ENCODE data around the gene FXYD5.

- no peak for TF ChIP-seq PATZ1 (CRISPR knock-in tag; IDR thresholded peaks at IDR 0.05; ENCODE audit: borderline replicate concordance)
- TF ChIP-seq ESRRG (CRISPR knock-in tag; IDR thresholded peaks at IDR 0.05), result no peak
- TF ChIP-seq CREB5 (CRISPR knock-in tag; IDR thresholded peaks at IDR 0.05; ENCODE audit: low read depth), result no peak
- TF ChIP-seq OSR1 (CRISPR knock-in tag; IDR thresholded peaks at IDR 0.05), result no peak
- TF ChIP-seq TSHZ2 (CRISPR knock-in tag; IDR thresholded peaks at IDR 0.05), result no peak
- TF ChIP-seq TCF4 (CRISPR knock-in tag; IDR thresholded peaks at IDR 0.05; ENCODE audit: borderline replicate concordance), result no peak
- no peak for TF ChIP-seq ZFP30 (CRISPR knock-in tag; IDR thresholded peaks at IDR 0.05)
- TF ChIP-seq ZNF565 (CRISPR knock-in tag; conservative IDR thresholded peaks at IDR 0.05; ENCODE audit: low read depth), result no peak
- no peak for TF ChIP-seq BACH2 (CRISPR knock-in tag; IDR thresholded peaks at IDR 0.05; ENCODE audit: borderline replicate concordance)
- TF ChIP-seq ZFP3 (CRISPR knock-in tag; IDR thresholded peaks at IDR 0.05), result no peak
- TF ChIP-seq ZC3H10 (CRISPR knock-in tag; IDR thresholded peaks at IDR 0.05), result no peak
- no peak for TF ChIP-seq ARNTL (CRISPR knock-in tag; IDR thresholded peaks at IDR 0.05; ENCODE audit: borderline replicate concordance, low read depth)
- TF ChIP-seq CSDC2 (CRISPR knock-in tag; IDR thresholded peaks at IDR 0.05), result no peak
Measured at GRCh38 chr19:35174226-35174625, 19.7 kb downstream of the FXYD5 start.

Measured in SK-N-SH treated with all-trans-retinoic acid at 6 μM for 48 hours (cell line).